Right lobe of liver (tissue), 6 donors: Measurements from ENCODE around the gene PRDM16. TPM values are rescaled to one million over a fixed set of nuclear protein-coding genes. Genes with fewer than 3 reads are reported as not detected.

Experiments used
- ATAC-seq, 4 donors: fragments of 200-7000 bp; cut with Tn5 transposase; one replicate each; pipeline ENCODE4 v1.9.1; 2020; ENCODE audit warnings: mild to moderate bottlenecking in 4 of 4, moderate library complexity in 4 of 4
- DNase-seq, 3 donors: peaks; one replicate each; pipeline ENCODE4 v3.0.0-alpha.2; 2020
- H3K27ac ChIP-seq, 3 donors: fragments of 200-600 bp; one replicate each; pipeline ENCODE4 v1.8.0; 2022
- H3K27me3 ChIP-seq, 2 donors: fragments of 200-600 bp; one replicate each; pipeline ENCODE4 v1.8.0; 2022
- H3K36me3 ChIP-seq, 4 donors: fragments of 200-600 bp; sonication (generic) in 1 of 4; one replicate each; pipeline versions ENCODE4 v1.5.1 to v1.8.0; 2017 to 2022; ENCODE audit warnings: control low read depth in 1 of 4
- H3K4me1 ChIP-seq, 4 donors: fragments of 200-600 bp; sonication (generic) in 1 of 4; one replicate each; pipeline versions ENCODE4 v1.5.1 to v1.8.0; 2017 to 2022; ENCODE audit warnings: control low read depth in 1 of 4
- H3K4me3 ChIP-seq, 3 donors: fragments of 200-600 bp; one replicate each; pipeline ENCODE4 v1.8.0; 2022
- H3K9me3 ChIP-seq, 4 donors: fragments of 200-600 bp; sonication (generic) in 1 of 4; one replicate each; pipeline versions ENCODE4 v1.5.1 to v1.8.0; 2017 to 2022; ENCODE audit warnings: control low read depth in 1 of 4
- CTCF ChIP-seq, 4 donors: fragments of 200-600 bp in 3 of 4; fragments of 450-650 bp in 1 of 4; IDR thresholded peaks; one replicate each; pipeline versions ENCODE4 v1.5.1 to v1.8.0; 2016 to 2022; ENCODE audit warnings: antibody characterized with exemption in 4 of 4, mild to moderate bottlenecking in 2 of 4
- POLR2A ChIP-seq: fragments of 450-650 bp; IDR thresholded peaks from one replicate; pipeline ENCODE4 v1.6.1; 2017; ENCODE audit warnings: antibody characterized with exemption, mild to moderate bottlenecking
- WGBS: methylation state at CpG from one replicate; pipeline ENCODE4 v1.1.6; 2018; ENCODE audit warnings: low coverage, low lambda C conversion rate; ENCODE audit not compliant: insufficient coverage; ENCODE audit errors: missing lambda C conversion rate; 5-methylcytosine and 5-hydroxymethylcytosine counted together
- intact Hi-C, 2 donors: fragments of 100-400 bp; cut with DNase I; formaldehyde crosslinking; loops; one replicate each; pipeline versions ENCODE4 v1.11.2 to v1.14.1; 2022
- total RNA-seq, 6 experiments: library from RNA; depleted of rRNA in 2 of 6; stranded (reverse); fragments of >200 nt in 2 of 6; fragmentation: NEBNext Ultra II Directional in 3 of 6; extraction: Animal tissue kit (Norgen Biotek cat#: 25700) in 3 of 6; gene quantifications; one replicate each; pipeline versions ENCODE4 v1.1.0 to v1.2.4, GENCODE V29; 2016 to 2023
- donor health status: DM: no; HTN: yes; CAD: no.
- donor health status: DM: no; HTN: no; CAD: no.
- donor health status: DM: no; HTN: no; CAD: no.
- donor health status: DM: no; HTN: yes; CAD: no.
- donor health status: DM: no; HTN: yes; CAD: no.

PRDM16 gene
- total RNA-seq, 6 experiments from 2014 or later: 0.06 to 0.75 (median 0.28) TPM

- Histone ChIP-seq H3K27ac (no peak overlapping the region), H3K4me1 (no peaks in the 10 kb centered on the region), H3K4me3 (no peak overlapping the region), H3K27me3 (no peaks in the 10 kb centered on the region), H3K36me3 (no peaks in the 10 kb centered on the region), H3K9me3 (no peaks in the 10 kb centered on the region)
- TF ChIP-seq CTCF (IDR thresholded peaks at IDR 0.05) (no peak), POLR2A (no peak)
- 70% methylated on average over 4 of the region's 14 CpGs for WGBS
- DNase-seq (no peak), ATAC-seq (no peak)
- intact Hi-C loops: no loop called here
These were observed 190.0 kb downstream of the PRDM16 start for GRCh38 chr1:3259020-3259419.

DNA sequence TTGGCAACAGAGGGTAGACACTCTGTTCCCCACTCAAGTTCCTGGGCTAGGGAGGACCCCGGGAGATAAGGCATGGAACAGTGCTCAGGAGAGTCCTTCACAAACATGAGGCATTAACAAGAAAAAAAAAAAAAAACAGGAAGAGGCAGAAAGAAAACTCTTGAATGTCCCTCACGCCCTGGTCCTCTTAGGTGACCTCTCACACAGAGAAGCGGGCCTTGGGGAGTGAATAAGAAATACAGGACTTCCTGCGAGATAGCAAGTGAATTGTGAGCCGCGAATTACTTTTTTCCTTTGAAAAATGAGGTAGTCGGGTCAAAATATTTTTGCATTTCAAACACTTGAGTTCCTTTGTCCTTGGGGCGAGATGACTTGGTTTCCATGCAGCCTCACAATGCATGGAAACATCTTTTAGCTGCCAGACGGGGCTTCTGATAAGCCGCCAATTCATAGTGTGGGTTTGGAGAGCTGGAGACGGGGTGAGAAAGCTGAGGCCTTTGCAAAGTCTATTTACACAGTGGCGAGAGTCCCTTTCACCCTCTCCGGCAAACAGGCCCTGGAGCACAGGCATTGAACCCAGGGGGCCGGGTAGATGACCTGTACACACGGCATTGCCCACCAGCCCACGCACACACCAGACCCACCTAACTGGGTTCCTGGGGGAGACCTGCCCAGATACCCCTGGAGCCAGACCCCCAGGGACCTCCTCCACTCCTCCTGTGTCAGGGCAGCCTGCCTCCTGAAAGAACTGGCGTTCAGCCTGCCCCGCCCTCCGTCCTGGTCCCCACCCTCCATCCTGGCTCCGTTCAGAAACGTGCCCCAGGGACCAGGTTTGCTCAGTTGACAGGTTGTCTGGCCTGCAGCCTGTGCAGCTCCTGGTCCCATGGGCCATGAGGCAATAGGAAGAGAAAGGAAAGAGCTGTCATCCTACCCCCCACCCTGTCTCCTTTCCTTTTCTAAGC lies 192.3 kb downstream of the PRDM16 start:
- WGBS: 40% methylated on average over 18 of the region's 21 CpGs
- no peaks in the 10 kb centered on the region for H3K27me3 ChIP-seq
- intact Hi-C loops: no loop called here
- no peaks in the 10 kb centered on the region for H3K36me3 ChIP-seq
- DNase-seq (no peak), ATAC-seq (no peak)
- no peaks in the 10 kb centered on the region for H3K9me3 ChIP-seq
- no peak overlapping the region for H3K27ac ChIP-seq
- TF ChIP-seq POLR2A (no peak), CTCF (IDR thresholded peaks at IDR 0.05) (no peak)
- H3K4me1 ChIP-seq: no peaks in the 10 kb centered on the region
- H3K4me3 ChIP-seq: no peak overlapping the region

- DNase-seq (no peak), ATAC-seq (no peak)
- Histone ChIP-seq H3K4me3 (no peak overlapping the region), H3K27me3 (no peaks in the 10 kb centered on the region), H3K4me1 (no peaks in the 10 kb centered on the region), H3K9me3 (no peaks in the 10 kb centered on the region), H3K27ac (no peak overlapping the region), H3K36me3 (no peaks in the 10 kb centered on the region)
- TF ChIP-seq CTCF (IDR thresholded peaks at IDR 0.05) (no peak), POLR2A (no peak)
- 61% methylated on average over 4 of the region's 11 CpGs for WGBS
- intact Hi-C loops: no loop called here
These were observed 193.1 kb downstream of the PRDM16 start for GRCh38 chr1:3261969-3262579.

GRCh38 chr1:3262681-3263286 lies 193.8 kb downstream of the PRDM16 start:
- ATAC-seq: no peak
- 59% methylated on average over 3 of the region's 26 CpGs for WGBS
- no peak for DNase-seq
- intact Hi-C loops: no loop called here
- Histone ChIP-seq H3K27me3 (no peaks in the 10 kb centered on the region), H3K27ac (no peak overlapping the region), H3K9me3 (no peaks in the 10 kb centered on the region), H3K36me3 (no peaks in the 10 kb centered on the region), H3K4me1 (no peaks in the 10 kb centered on the region), H3K4me3 (no peak overlapping the region)
- TF ChIP-seq CTCF (IDR thresholded peaks at IDR 0.05): no peak
